ACC112 (cell line): Measurements from ENCODE around the gene HAVCR2.
A peak's percentile ranks its signal among the peaks of the same experiment; 100 is the strongest.

Experiments
- H2AFZ ChIP-seq: fragments of 200-600 bp; sonication (generic); one replicate; pipeline ENCODE4 v1.6.0; 2017; ENCODE audit warnings: antibody characterized with exemption, low read length; ENCODE audit not compliant: unreplicated experiment
- H3K27ac ChIP-seq: fragments of 200-600 bp; sonication (generic); 2 replicates; pipeline ENCODE4 v1.5.1; 2014; ENCODE audit warnings: low read depth, mild to moderate bottlenecking, antibody characterized with exemption, low read length, moderate library complexity
- H3K27me3 ChIP-seq: fragments of 200-600 bp; sonication (generic); 2 replicates; pipeline ENCODE4 v1.6.1; 2014; ENCODE audit warnings: mild to moderate bottlenecking, antibody characterized with exemption, low read length, moderate library complexity, mixed read lengths; ENCODE audit not compliant: insufficient read depth
- H3K36me3 ChIP-seq: fragments of 200-600 bp; sonication (generic); 2 replicates; pipeline ENCODE4 v1.6.1; 2016; ENCODE audit warnings: mild to moderate bottlenecking, antibody characterized with exemption, low read length, moderate library complexity, mixed read lengths; ENCODE audit not compliant: insufficient read depth
- H3K4me1 ChIP-seq: fragments of 200-600 bp; sonication (generic); one replicate; pipeline ENCODE4 v1.6.1; 2016; ENCODE audit warnings: low read length, mixed read lengths; ENCODE audit not compliant: insufficient read depth, unreplicated experiment, control insufficient read depth
- H3K4me3 ChIP-seq: fragments of 200-600 bp; sonication (generic); 2 replicates; pipeline ENCODE4 v1.5.1; 2014; ENCODE audit warnings: mild to moderate bottlenecking, low read depth, low read length
- H3K79me2 ChIP-seq: fragments of 200-600 bp; sonication (generic); one replicate; pipeline ENCODE4 v1.6.0; 2016; ENCODE audit warnings: low read length; ENCODE audit not compliant: control insufficient read depth, unreplicated experiment, insufficient read depth

HAVCR2 gene

DNA sequence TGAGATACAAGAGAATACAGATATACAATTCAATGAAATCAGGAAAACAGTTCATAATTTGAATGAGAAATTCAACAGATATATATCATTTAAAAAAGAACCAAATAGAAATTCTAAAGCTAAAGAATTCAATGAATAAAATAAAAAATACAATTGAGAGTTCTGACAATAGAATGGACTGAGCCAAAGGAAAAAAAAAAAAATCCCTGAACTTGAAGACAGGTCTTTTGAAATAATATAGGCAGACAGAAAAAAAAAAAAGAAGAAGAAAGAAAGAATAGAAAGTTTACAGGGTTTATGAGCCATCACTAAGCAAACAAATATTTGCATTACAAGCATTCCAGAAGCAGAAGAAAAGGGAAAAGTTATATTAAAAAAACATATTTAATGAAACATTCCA is 12.9 kb upstream of the HAVCR2 start:
- Histone ChIP-seq H3K4me1 (no peaks in the 10 kb centered on the region), H2AFZ (no peak overlapping the region), H3K4me3 (no peak overlapping the region), H3K36me3 (no peaks in the 10 kb centered on the region), H3K27ac (no peak overlapping the region), H3K27me3 (no peaks in the 10 kb centered on the region), H3K79me2 (no peaks in the 10 kb centered on the region)

DNA sequence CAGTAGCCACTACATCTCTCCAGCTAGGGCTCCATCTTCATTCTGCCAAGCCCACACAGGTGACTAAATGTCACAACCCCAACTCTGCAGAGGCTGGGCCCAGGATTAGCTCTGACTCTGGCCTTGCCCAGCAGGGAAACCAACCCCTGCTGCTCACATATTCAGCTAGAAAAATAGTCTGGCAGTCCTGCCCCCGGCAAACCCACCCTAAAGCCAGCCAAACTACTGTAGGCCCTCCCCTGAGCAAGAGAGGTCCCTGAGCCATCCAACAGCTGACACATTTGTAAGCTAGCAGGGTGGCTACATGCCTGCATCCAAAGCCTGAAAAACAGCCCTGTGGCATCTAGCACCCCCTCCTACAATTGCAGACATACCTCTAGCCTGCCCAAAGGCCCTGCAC is 11.3 kb upstream of the HAVCR2 start:
- H3K27me3 ChIP-seq = no peaks in the 10 kb centered on the region
- H3K4me1 ChIP-seq = no peaks in the 10 kb centered on the region
- no peaks in the 10 kb centered on the region for H3K79me2 ChIP-seq
- no peak overlapping the region for H3K27ac ChIP-seq
- no peaks in the 10 kb centered on the region for H3K36me3 ChIP-seq
- H2AFZ ChIP-seq = no peak overlapping the region
- no peak overlapping the region for H3K4me3 ChIP-seq

GRCh38 chr5:157116483-157116954 is 7.7 kb upstream of the HAVCR2 start:
- Histone ChIP-seq H3K79me2 (no peaks in the 10 kb centered on the region), H3K27ac (no peak overlapping the region), H3K4me1 (no peaks in the 10 kb centered on the region), H2AFZ (no peak overlapping the region), H3K27me3 (no peaks in the 10 kb centered on the region), H3K36me3 (no peaks in the 10 kb centered on the region), H3K4me3 (no peak overlapping the region)

DNA sequence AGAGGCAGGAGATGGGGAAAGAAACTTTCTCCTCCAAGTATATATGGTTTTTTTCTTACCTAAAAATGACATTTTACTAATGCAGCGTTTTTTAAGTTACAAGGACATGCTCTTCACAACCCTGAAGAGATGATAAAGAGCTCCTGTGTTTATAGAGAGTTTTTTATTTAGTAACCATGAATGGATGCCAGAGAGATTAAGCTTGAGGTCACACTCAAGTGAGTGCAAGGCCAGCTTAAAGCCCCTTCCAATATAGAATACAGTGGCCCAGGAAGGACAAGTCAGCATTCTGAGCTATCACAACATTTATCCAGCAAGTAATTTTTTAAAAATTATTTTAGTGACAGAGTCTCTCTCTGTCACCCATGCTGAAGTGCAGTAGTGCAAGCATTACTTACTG is 6.7 kb upstream of the HAVCR2 start:
- no peaks in the 10 kb centered on the region for H3K27me3 ChIP-seq
- no peak overlapping the region for H3K4me3 ChIP-seq
- no peaks in the 10 kb centered on the region for H3K36me3 ChIP-seq
- H3K27ac ChIP-seq = no peak overlapping the region
- H3K4me1 ChIP-seq = no peaks in the 10 kb centered on the region
- no peak overlapping the region for H2AFZ ChIP-seq
- no peaks in the 10 kb centered on the region for H3K79me2 ChIP-seq

DNA sequence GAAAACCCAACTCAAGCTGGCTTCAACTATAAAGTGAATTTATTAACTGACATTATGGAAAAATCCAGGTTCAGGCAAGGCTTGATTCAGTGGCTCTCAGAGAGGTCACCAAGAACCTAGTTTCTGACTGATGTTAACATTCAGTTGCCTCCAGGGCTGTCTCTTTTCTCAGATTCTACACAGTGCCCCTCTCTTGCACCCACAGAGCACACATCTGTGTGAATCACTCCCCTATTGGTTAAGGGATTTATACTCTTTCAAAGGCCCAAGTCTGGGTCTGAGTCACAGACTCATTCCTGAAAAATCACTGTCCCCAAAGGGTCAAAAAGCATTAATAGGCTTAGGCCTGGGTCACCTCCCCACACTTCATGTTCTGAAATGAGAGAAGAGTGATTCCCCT is 6.2 kb upstream of the HAVCR2 start:
- Histone ChIP-seq H3K27ac (no peak overlapping the region), H3K4me3 (no peak overlapping the region), H3K36me3 (no peaks in the 10 kb centered on the region), H3K27me3 (no peaks in the 10 kb centered on the region), H3K4me1 (no peaks in the 10 kb centered on the region), H3K79me2 (no peaks in the 10 kb centered on the region), H2AFZ (no peak overlapping the region)

DNA sequence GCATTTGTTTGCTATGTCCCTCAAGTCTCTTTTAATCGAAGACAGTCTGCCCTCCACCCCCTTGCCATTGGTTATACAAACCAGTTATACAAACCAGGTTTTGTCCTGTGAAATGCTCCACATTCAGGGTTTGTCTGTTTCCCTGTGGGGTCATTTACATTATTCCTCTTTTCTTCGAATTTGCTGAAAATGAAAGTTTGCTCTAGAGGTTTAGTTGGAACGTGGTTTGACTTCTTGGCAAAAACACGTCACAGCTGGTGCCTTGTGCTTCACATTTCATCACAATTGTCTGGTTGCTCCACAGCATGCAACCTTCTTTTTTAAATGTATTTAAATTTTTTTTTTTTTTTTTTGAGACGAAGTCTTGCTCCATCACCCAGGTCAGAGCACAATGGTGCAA is 4.2 kb upstream of the HAVCR2 start:
- Histone ChIP-seq H3K27me3 (no peaks in the 10 kb centered on the region), H2AFZ (peak overlapping the region; percentile 53), H3K4me1 (no peaks in the 10 kb centered on the region), H3K36me3 (no peaks in the 10 kb centered on the region), H3K4me3 (peak overlapping the region; percentile 37; the same call in 1 of the 2 replicates), H3K27ac (no peak overlapping the region), H3K79me2 (no peaks in the 10 kb centered on the region)

DNA sequence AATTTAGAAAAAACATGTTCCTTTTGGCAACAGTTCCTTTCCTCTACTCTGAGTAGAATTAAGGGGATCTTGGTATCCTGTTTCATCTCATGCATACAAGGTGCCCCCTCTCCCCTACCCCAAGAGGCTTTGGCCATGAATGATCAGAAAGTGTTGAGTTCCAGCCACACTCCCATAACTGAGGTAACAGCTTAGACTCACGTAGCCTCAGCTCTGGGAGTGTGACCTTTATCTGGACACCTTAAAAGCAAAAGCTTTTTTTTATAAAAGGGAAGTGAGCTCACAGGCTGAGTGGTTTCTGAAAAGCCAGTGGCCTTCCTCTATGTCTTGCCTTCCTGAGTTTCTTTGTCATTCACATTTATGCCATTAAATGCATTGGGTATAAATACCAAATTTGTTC is 900 bp upstream of the HAVCR2 start:
- H3K27ac ChIP-seq = no peak overlapping the region
- H3K4me3 ChIP-seq = no peak overlapping the region
- H3K27me3 ChIP-seq = no peaks in the 10 kb centered on the region
- H2AFZ ChIP-seq = no peak overlapping the region
- no peaks in the 10 kb centered on the region for H3K79me2 ChIP-seq
- H3K36me3 ChIP-seq = no peaks in the 10 kb centered on the region
- H3K4me1 ChIP-seq = no peaks in the 10 kb centered on the region

DNA sequence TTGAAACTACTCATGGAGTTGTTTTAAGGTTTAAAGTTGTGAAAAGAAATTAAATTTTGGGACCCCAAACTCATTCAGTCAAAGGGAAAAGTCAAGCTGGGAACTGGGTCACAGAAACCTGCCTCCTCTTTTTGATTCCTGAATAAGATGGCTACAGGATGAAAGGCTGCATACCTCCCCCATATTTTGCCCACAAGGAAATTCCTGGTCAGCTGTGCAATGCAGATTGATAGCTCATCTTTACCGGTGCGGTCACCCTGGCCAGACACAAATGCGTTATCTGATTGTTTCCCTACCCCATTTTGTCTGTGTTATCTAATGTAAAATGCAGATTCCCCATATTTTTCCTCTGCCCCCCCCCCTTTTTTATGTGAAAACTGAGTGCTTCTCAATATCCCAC is 1.3 kb downstream of the HAVCR2 start:
- Histone ChIP-seq H3K4me1 (no peaks in the 10 kb centered on the region), H3K4me3 (no peak overlapping the region), H3K79me2 (no peaks in the 10 kb centered on the region), H3K27ac (no peak overlapping the region), H2AFZ (no peak overlapping the region), H3K36me3 (no peaks in the 10 kb centered on the region), H3K27me3 (no peaks in the 10 kb centered on the region)

GRCh38 chr5:157106630-157107461 is 2.0 kb downstream of the HAVCR2 start:
- Histone ChIP-seq H3K27me3 (no peaks in the 10 kb centered on the region), H3K36me3 (no peaks in the 10 kb centered on the region), H3K4me1 (no peaks in the 10 kb centered on the region), H3K4me3 (no peak overlapping the region), H3K79me2 (no peaks in the 10 kb centered on the region), H3K27ac (no peak overlapping the region), H2AFZ (no peak overlapping the region)

DNA sequence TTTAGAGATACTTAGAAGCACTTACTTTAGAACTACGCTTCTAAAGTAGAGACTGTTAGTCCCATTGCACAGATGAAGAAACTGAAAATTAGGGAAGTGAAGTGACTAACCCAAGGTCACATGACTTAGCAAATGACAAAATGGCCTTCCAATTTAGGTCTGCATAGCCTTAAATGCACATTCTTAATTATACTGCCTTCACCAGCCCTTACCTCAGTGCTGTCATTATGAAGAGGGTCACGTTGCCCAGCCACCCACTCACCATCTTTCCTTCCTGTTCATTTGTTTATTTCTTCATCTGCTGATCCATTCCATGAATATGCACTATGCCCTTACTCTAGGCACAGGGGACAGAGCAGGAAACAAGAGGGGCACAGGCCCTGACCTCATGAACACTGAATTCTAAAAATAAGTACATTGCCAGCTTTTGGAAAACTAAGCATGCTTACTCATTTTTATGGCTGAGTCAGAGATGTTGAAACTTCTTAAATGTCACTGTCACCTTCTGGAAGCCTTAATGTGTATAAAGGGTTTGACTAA is 8.6 kb downstream of the HAVCR2 start:
- H3K27me3 ChIP-seq = no peaks in the 10 kb centered on the region
- H3K27ac ChIP-seq = peak overlapping the region; percentile 18; the same call in 1 of the 2 replicates
- H3K4me1 ChIP-seq = peaks cover 7% of the 10 kb centered on the region
- H3K79me2 ChIP-seq = no peaks in the 10 kb centered on the region
- H3K4me3 ChIP-seq = no peak overlapping the region
- H3K36me3 ChIP-seq = no peaks in the 10 kb centered on the region
- H2AFZ ChIP-seq = no peak overlapping the region
